Right renal pelvis (tissue), 4 donors: Measurements from ENCODE around the gene GPAM. TPM values are rescaled to one million over a fixed set of nuclear protein-coding genes. Genes with fewer than 3 reads are reported as not detected.
"Not testable (repeated sequence)": the region's sequence is repeated elsewhere in the genome, so short reads cannot be mapped to it uniquely, and the experiment has no call there.

Experiments
- DNase-seq, 4 donors: peaks; one replicate each; pipeline ENCODE4 v3.0.0-alpha.2; 2013; ENCODE audit warnings: low read depth in 4 of 4, low spot score in 3 of 4, missing footprints in 1 of 4
- polyA plus RNA-seq, 4 donors: library from polyadenylated mRNA; unstranded; fragments of 120-200 nt; gene quantifications; one replicate each; pipeline ENCODE4 v1.2.1, GENCODE V29; 2013; ENCODE audit not compliant: insufficient read length in 4 of 4

GPAM gene
- polyA plus RNA-seq, 4 donors = 14.6 to 18.4 (median 18.1) TPM

DNA sequence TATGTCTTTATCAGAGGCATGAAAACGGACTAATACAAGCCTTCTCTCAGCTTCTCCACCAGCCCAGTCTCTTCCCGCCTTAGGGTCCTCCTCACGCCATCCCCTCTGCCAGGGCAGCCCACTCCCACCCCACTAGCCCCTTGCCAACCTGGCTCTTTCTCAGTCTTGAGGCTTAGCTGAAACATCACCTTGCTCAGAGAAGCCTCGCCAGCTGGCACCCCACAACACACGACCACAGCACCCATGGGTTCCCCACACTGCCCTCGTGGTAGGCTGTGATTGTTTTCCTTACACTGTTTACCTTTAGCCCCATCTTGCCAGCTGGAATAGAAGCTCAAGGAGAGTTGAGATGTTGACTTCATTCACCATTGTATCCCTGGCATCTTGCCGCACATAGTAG is 44.4 kb downstream of the GPAM start:
- DNase-seq = no peak

DNA sequence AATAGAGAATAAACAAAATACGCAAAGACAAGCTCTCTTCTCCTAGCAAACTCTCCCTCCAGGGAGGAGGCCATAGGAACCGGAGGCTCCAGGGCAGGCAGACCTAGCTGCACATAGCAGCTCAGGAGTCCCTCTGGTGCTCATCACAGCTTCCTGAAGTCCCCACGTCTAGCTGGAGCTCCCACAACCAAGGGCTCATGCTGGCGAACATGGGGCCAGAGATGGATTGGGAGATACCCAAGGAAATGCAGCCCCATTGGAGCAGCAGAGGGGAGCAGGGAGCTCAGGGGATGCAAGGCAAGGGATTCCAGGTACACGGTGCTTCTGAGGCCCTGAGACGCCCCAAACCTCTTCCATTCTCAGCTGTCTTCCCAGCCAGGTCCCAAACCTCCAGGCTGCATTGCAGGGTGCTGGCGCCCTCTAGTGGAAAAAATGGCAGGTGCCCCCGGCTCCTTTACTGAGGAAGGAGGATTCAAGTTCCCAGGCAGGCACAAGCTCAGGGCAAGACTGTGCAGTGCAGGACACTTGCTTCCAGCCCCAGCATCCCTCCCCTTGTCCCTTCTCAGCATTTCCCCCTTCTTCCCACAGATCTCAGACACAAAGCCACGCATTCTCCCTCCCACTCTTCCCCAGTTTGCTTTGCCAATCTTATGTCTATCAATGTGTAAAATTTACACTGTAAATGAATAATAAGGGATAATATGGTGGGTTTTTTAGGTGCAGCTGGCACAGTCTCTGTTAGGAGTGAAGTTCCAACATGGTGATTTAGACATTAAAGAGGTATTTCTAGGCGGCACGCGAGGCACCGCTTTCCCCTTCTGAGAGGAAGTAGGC is 46.2 kb downstream of the GPAM start:
- DNase-seq = peak; percentile 53 to 68 (median 62)

DNA sequence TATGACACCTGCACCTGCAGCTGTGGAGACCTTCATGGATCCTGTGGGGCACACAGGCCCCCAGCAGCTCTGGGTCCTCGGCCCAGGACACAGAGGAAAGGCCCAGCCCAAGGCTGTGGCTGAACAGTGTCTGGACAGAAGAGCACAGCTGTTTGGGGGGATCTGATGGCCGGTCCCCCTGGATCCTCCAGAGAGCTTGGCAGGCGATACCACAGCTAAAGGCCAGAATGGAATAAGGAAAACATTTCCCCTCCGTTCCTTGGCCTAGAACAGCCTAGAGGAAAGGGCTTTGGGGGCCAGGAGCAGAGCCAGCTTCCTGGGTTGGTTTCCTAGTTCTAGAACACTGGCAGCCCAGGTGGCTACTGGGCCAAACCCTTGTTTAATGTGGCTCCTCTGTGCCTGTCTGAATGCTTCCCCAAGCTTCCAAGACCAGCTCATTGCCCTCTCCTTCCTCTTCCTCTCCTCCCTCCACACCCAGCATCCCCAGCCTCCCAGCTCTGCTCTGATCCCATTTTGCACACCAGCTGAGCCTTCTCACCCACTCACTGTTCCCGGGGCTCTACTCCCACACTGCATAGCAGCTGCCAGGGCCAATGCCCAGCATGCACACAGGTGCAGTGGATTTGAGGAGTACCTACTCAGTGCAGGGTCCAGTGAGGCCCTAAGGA is 46.9 kb downstream of the GPAM start:
- no peak for DNase-seq

DNA sequence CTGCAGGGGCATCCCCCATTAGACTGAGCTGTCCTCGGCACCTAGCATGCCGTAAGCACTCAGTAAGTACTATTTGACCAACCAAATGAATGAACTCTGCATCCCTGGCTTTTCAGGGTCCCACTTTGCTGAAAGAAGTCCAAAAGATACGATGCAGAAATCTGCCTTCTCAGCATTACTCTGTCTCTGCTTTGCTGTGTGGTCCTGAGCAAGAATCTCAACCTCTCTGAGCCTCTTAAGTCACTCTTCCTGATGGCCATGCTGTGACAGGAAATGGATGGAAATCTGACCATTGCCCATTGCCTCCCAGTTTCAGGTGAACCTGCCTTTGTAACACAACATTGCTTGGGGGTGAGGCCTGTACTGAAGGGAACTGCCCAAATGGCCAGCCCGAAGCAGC is 48.0 kb downstream of the GPAM start:
- DNase-seq = no peak

DNA sequence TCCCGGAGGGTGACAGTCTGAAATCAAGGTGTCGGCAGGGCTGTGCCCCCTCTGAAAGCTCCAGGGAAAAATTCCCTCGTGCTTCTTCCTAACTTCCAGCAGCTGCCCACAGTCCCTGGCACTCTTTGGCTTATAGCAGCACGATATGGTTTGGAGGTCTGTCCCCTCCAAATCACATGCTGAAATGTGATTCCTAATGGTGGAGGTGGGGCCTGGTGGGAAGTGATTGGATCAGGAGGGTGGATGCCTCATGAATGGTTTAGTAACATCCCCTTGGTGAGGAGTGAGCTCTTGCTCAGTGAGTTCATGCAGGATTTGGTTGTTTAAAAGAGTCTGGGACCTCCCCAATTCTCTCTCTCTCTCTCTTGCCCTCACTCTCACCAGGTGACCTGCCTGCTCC is 51.1 kb downstream of the GPAM start:
- no peak for DNase-seq

DNA sequence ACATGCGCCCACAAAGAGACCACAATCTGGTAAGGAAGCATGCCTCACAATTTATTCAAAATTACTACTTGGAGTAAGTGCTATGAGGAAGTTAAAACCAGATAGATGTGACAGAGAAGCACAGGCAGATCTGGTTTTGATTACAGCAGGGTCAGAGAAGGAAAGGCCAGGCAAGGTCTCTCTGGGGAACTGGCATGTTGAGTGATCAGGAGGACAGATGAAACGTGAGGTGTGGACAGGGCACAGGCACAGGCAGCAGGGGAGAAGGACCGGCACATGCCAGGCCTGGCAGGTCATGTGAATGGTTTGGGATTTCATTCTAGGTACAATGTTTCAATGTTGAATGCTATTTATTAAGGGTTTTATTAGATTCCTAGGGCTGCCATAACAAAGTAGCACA is 51.6 kb downstream of the GPAM start:
- no peak for DNase-seq

DNA sequence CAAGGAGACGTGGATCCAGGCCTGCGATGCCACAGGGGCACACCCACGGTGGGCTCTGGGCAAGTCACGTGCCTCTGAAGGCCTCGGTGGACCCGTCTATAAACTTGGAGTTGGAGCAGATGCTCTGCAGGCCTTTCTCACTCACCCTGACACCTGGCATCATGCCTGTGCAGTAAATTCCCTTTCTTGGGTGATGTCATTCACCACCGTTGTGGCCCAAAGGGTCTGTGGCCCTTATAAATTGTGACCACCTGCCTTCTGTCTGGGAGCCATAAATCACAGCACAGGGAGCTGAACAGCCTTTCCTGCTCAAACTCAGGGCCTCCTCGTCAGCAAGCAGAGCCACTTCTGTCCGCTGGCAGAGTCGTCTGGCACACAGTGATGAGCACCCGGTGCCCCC is 52.2 kb downstream of the GPAM start:
- DNase-seq = peak; percentile 25 to 56 (median 37)

DNA sequence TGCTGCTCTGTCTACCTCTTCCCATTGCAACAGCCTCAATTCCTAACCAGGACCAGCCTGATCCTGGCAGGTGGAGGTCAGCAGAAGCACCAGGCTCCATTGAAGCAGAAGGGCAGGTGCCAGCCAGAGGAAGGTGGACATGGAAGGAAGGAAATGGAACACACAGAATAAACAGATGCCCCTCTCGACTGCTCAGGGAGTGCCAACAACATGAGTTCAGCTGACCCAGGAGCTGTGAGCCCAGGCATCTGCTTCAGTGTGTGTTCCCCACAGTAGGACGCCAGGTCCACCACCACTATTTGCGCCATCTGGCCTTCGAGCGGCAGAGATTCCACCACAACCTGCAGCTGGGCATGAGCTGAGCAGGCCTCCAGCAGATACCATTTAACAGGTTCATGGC is 56.7 kb downstream of the GPAM start:
- DNase-seq = no peak

DNA sequence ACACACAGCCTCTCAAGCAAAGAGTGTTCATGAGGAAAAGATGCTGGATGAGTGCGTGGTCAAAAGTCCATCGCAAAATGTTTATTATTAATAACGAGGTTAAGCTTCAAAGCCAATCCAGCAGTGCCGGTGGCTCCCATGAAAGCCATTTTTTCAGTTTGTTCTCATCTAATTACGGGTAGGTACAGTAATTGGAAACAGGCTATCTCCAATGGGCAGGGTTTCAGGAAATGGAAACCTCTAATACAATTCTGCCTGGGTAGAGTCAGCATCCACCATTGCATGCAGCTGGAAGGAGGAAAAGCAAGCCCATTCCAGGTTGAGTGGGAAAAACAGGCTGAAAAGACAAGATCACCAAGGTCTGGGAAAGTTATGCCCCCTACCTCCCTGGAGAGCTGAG is 57.4 kb downstream of the GPAM start:
- DNase-seq = no peak

DNA sequence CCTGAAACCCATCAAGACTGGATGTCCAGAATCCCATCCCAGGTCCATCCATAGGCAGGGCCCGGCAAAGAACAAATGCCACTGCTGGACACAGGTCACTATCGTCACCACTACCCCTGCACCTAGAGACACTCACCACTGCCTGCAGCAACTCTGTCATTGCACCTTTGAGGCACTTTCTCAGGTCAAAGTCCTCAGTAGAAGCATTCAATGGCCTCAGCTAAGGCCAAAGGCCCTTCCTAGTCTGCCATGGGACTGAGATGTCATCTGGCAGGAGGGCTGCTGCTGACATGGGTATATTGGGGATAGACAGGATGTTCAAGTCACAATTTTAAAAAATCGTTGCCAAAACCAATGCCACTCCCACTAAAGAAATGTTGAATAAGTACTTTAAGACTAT is 58.7 kb downstream of the GPAM start:
- no peak for DNase-seq

DNA sequence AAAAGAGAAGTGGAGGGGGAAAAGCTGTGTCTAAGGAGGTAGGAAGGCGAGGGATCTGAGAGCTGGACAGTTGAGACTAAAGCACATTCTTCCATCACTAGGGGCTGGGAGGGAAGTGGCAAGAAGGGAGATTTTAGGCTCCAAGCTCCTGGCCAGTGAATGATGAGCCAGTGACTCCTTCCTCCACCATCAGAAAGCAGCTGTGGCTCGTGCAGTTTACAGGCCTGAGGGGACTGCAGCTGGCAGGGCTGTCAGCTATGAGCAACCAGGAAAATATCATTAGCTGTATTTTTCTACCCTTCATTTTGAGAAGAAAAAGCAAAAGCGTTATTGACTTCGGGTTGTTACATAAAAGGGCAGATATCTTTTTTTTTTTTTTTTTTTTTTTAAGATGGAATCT is 60.7 kb downstream of the GPAM start:
- DNase-seq = no peak

DNA sequence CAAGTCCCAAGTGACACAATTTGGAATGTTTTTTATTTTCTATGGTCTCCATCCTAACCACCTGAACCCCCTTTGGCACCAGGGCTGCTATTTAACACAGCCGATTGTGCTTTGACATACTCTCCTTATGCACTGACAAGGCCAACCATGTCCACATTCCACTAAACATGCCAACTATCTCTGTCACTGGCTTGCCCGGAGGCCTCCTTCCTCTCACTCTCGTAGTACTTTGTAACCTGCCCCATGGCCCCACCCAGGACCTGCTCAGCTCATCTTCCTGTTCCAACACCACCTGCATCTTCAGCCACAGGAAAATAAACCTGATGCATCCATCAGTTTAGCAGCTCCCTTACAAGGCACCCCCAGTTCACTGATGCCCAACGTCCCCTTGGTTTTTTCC is 63.1 kb downstream of the GPAM start:
- no peak for DNase-seq

DNA sequence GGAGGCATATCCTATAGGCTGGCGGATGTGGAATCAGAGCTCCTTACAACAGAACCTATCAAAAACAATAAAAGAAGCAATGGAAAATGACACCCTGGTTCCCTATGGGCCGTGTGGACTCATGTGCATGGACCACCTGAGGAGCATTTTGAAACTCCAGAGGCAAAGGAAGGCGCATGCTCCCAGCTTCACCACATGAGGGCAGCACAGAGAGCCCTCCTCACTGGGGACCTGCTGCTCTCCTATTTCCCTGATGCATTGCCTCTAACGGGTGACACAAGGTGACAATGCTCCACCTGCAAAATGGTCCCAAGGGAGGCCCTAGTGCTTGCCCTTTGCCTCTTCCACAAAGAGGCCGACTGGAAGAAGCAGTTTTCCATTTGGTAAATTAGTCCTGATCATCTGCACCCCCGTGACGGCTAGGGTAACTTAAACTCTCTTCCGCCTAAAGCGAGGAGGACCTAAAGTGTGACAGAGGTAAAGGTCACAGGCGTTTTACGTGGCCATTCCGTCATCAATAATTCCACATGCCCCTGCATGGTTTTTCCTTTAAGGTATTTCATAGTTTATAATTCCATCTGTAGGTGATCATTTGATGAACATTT is 67.7 kb downstream of the GPAM start:
- peak in 1 of 4 donors; percentile 8 for DNase-seq

DNA sequence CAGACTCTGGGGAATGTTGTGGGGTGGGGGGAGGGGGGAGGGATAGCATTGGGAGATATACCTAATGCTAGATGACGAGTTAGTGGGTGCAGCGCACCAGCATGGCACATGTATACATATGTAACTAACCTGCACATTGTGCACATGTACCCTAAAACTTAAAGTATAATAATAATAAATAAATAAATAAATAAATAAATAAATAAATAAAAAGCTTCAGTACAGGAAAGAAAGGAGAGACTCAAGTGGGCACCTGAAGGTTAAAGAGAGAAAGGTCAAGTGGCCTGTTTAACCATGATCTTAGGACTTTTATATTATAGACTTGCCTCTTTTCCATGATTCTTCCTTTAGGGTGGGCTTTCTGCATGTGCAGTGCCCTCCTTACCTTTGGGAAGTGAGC is 73.8 kb downstream of the GPAM start:
- not testable (repeated sequence) for DNase-seq

Other genes with a start within 250 kb of the GPAM start
- gene TECTB, start 99.6 kb upstream of the GPAM start, polyA plus RNA-seq = not detected
- 1 to 10 TPM; 4.6 to 6.4 (median 4.9) TPM for gene ACSL5, start 190.4 kb upstream of the GPAM start, polyA plus RNA-seq